GM21619 (cell line): ENCODE results near the gene SLC5A5.
"Not testable (repeated sequence)": the region's sequence is repeated elsewhere in the genome, so short reads cannot be mapped to it uniquely, and the experiment has no call there.

ENCODE experiments used
- ATAC-seq: cut with Tn5 transposase; IDR thresholded peaks from one replicate; pipeline ENCODE4 v1.9.1; 2021; ENCODE audit not compliant: unreplicated experiment

SLC5A5 gene

DNA sequence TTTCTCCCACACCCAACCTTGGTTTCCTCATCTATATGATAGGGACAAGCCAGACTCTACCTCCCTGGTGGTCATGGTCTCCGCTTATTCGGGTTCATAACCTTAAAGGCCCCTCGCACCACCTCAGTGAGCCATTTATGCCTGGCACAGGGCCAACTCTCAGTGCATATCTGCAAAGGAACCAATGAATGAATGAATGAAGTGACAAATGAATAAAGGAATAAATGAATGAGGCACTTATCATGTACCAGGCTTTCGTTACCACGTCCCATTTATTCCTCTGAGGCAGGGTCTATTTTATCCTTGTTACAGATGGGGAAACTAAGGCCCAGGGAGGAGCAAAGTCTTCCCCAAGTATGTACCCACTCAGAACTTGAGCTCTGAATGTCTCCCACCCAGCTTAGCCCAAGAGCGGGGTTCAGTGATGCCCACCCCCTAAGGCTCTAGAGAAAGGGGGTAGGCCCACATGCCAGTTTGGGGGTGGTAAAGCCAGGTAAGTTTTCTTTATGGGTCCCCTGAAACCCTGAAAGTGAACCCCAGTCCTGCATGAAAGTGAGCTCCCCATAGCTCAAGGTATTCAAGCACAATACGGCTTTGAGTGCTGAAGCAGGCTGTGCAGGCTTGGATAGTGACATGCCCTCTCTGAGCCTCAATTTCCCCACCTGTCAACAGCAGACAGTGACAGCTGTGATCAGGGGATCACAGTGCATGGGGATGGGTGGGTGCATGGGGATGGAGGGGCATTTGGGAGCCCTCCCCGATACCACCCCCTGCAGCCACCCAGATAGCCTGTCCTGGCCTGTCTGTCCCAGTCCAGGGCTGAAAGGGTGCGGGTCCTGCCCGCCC is 490 bp upstream of the SLC5A5 start:
- no peak for ATAC-seq

DNA sequence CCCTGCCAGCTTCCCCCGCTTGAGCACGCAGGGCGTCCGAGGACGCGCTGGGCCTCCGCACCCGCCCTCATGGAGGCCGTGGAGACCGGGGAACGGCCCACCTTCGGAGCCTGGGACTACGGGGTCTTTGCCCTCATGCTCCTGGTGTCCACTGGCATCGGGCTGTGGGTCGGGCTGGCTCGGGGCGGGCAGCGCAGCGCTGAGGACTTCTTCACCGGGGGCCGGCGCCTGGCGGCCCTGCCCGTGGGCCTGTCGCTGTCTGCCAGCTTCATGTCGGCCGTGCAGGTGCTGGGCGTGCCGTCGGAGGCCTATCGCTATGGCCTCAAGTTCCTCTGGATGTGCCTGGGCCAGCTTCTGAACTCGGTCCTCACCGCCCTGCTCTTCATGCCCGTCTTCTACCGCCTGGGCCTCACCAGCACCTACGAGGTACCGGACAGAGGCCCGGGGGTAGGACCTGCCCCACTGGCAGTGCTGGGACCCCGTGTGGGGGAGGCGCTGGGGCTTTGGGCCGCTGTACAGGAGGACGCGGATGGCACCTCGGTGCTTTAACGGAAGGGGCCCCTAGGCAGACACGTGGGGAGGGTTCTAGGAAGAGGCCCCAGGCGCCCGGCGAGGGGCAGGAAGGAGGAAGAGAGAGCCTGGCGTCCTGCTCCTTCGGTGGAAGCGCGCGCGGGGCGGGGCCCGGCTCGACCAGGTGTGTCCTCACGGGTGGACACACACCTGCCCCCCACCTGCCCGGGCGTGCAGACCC is 681 bp downstream of the SLC5A5 start:
- no peak for ATAC-seq

DNA sequence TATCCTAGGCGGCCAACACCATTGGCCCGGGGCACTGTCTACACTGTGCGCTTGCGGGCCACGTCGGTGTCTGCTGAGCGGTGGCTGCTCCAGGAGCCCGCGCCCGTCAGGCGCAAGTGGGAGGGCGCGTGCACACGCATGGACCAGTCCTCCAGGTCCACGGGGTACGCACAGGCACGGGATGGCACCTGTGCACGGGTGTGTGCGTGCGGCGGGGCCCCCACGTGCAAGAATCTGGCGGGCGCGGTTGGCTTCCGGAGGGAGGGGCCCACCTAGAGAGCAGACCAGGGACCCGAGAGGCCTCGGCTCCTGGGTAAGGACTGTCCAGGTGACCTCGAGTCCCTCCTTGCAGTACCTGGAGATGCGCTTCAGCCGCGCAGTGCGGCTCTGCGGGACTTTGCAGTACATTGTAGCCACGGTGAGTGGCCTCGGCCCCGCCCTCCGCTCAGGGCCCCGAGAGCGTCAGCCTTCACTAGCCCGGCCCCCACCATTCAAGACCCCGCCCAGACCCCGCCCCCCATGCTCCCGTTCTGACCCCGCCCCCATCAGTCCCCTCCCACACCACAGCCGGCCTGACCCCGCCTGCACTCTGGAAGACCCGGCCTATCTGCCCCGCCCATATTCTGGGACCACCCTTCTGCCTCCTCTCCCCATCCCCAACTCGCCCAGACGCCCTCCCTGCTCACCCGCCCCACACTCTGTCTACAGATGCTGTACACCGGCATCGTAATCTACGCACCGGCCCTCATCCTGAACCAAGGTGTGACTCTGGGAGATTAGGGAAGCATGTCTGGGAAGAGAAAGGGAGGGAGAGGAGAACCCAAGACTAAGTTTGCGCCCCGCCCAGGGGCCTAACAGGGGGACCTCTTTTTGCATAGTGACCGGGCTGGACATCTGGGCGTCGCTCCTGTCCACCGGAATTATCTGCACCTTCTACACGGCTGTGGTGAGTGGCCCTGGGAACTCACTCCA is 2.3 kb downstream of the SLC5A5 start:
- no peak for ATAC-seq

DNA sequence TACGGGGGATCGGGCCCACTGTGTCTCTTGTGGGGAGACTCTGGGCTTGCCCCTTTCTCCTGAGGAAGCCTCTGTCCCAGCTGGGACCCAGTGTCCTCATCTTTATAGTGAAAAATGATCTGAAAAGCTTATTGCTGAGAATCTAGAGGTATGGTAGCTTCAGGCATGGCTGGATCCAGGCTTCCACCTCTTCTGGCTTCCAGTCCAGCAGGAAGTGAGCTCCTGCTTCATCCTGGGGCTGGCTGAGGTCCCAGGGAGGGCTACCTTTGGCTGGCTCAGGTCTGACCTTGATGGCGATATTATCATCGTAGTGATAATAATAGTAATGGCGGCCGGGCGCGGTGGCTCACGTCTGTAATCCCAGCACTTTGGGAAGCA is 3.0 kb downstream of the SLC5A5 start:
- no peak for ATAC-seq

DNA sequence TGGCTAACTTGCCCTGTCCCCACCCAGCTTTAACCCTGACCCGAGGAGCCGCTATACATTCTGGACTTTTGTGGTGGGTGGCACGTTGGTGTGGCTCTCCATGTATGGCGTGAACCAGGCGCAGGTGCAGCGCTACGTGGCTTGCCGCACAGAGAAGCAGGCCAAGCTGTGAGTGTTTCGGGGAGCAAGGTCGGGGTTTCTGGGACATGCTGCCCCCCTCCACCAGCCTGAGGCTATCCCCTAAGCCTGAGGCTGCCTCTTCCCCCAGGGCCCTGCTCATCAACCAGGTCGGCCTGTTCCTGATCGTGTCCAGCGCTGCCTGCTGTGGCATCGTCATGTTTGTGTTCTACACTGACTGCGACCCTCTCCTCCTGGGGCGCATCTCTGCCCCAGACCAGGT is 6.0 kb downstream of the SLC5A5 start:
- ATAC-seq: no peak

DNA sequence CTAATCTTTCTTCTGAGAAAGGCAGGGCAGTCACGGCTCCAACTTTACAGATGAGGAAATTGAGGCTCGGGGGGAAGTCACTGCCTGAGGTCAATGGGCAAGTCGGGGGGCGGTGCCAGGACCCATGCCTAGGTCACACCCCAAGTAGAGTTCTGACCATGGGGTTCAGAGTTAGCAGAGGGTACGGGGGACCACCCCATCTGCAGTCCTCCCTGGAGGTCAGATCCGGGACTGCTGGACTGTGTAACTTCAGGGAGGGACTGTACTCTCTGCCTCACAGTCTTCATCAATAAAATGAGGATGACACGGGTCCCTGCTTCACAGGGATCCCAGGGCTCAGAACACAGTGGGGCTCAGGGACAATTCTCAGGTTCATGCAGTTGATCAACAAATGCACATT is 7.7 kb downstream of the SLC5A5 start:
- ATAC-seq: no peak

DNA sequence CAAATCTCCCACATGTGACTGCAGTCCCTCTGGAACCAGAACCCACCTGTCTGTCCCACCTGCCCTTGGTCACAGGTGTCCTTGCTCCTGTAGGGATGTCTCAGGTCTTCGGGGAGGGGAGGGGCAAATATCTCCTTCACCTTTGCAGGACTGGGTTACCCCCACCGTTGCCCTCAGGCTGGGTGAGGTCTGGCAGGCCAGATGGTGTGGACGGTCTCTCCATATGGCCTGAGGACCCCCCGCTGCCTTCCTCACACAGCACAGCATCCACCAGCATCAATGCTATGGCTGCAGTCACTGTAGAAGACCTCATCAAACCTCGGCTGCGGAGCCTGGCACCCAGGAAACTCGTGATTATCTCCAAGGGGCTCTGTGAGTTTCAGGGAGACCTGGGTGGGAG is 10.0 kb downstream of the SLC5A5 start:
- ATAC-seq: no peak

DNA sequence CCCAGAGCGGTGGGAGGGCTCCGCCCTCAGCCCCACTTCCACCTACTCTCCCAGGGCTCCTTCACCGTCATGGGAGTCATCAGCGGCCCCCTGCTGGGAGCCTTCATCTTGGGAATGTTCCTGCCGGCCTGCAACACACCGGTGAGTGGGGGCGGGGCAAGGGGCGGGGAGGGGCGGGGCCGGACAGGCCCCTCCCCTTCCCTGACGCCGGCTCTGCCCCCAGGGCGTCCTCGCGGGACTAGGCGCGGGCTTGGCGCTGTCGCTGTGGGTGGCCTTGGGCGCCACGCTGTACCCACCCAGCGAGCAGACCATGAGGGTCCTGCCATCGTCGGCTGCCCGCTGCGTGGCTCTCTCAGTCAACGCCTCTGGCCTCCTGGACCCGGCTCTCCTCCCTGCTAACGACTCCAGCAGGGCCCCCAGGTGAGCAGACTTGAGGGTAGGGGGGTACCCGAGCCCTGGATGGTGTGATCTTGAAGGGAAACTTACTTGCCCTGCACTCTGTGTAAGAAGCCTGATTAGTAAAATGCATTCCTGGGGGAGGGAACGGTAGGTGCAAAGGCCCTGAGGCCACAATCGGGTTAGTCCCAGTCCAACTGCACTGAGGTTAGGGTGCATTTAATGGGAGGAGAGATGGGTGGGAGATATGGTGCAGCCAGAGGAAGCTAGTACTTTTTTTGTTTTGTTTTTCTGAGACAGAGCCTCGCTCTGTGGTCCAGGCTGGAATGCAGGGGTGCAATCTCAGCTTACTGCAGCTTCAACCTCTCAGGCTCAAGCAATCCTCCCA is 12.1 kb downstream of the SLC5A5 start:
- ATAC-seq: no peak

DNA sequence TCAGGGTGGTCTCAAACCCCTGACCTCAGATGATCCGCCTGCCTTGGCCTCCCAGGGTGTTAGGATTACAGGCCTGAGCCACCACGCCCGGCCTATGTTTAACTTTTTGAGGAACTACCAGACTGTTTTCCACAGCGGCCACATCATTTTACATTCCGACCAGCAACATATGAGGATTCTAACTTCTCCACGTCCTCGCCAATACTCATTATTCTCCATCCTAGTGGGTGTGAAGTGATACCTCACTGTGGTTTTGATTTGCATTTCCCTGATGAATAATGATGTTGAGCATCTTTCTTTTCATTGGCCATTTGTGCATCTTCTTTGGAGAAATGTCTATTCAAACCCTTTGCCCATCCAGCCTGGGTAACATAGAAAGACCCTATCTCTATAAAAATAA is 14.8 kb downstream of the SLC5A5 start:
- ATAC-seq: no peak

DNA sequence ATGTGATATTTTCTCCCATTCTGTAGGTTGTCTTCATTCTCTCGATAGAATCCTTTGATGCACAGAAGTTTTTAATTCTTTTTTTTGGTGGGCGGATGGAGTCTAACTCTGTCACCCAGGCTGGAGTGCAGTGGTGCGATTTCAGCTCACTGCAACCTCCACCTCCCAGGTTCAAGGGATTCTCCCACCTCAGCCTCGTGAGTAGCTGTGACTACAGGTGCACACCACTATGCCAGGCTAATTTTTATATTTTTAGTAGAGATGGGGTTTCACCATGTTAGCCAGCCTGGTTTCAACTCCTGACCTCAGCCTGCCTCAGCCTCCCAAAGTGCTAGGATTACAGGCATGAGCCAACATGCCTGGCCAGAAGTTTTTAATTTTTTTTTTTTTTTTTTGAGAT is 15.5 kb downstream of the SLC5A5 start:
- ATAC-seq: not testable (repeated sequence)

DNA sequence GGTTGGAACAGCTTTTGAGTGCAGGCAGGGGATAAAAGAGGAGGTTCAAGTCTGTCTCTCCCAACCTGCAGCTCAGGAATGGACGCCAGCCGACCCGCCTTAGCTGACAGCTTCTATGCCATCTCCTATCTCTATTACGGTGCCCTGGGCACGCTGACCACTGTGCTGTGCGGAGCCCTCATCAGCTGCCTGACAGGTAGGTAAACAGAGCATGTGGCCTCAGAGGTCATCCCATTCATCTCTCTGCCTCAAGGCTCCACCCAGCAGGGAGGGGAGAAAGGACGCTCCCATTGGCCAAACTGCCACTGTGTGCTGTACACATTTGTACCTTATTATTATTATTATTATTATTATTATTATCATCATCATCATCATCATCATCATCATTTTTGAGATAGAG is 16.5 kb downstream of the SLC5A5 start:
- ATAC-seq: no peak

DNA sequence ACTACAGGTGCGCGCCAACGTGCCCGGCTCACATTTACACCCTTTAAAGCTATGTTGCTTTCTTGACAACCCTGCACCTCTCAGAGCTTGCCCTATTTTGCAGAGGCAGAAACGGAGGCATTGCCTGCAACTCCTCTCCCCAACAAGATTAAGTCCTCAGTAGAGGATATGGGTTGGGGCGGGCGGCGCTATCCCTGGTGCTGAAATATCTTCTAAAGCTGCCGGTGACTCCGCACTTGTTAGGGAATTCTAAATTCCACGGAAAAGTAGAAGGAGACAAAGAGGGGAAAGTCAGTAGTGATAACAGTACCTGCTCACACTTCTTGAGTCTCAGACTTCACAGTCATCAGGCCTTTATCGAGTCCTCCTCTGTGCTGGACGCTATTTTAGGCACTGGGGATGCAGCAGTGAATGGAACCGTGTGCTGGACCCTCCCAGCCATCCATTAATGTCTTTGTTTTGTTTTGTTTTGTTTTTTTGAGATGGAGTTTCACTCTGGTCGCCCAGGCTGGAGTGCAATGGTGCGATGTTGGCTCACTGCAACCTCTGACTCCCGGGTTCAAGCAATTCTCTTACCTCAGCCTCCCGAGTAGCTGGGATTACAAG is 18.0 kb downstream of the SLC5A5 start:
- ATAC-seq: no peak

DNA sequence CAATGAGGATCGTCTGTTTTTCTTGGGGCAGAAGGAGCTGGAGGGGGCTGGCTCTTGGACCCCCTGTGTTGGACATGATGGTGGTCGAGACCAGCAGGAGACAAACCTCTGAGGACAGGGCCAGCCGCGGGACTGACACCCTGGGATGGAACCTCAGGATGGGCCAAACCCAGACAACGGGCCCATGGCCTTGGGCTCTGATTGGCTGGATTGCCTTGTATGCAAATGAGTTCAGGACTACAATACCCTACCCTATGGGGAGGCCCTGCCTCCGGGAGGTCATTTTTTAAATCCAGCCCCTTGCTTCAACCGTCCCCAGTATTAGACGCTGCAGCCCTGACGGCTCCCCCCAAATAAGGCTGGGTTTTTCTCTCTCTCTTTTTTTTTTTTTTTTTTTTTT is 22.0 kb downstream of the SLC5A5 start:
- no peak for ATAC-seq

DNA sequence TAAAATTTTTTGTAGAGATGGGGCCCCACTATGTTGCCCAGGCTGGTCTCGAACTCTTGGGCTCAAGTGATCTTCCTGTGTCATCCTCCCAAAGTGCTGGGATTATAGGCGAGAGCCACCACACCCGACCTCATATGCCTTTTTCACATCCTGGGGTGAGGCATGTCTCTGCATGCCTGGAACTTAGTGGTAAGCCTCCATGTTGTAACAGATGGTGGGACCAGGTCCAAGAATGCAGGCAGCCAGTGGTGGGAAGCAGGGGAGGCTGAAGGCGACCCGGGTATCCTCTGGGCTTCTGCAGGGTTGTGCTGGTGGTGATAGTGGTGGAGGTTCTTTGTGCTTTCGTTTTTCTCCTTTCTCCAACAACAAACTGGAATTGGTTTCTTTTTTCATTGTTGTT is 31.0 kb downstream of the SLC5A5 start:
- no peak for ATAC-seq

DNA sequence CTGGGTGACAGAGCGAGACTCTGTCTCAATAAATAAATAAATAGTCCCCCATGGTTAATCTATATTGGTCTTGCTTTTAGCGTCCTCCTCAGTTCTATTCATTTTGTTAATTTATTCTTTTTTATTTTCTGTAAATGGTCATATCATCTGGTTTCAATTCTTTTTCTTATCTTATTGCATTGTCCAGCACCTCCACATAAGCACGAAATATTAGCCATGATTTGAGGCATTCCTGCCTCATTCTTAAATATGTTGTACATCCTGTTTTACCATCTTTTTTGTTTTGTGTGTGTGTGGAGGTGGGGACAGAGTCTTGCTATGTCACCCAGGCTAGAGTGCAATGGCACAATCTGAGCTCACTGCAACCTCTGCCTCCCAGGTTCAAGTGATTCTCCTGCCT is 36.5 kb downstream of the SLC5A5 start:
- ATAC-seq: no peak

DNA sequence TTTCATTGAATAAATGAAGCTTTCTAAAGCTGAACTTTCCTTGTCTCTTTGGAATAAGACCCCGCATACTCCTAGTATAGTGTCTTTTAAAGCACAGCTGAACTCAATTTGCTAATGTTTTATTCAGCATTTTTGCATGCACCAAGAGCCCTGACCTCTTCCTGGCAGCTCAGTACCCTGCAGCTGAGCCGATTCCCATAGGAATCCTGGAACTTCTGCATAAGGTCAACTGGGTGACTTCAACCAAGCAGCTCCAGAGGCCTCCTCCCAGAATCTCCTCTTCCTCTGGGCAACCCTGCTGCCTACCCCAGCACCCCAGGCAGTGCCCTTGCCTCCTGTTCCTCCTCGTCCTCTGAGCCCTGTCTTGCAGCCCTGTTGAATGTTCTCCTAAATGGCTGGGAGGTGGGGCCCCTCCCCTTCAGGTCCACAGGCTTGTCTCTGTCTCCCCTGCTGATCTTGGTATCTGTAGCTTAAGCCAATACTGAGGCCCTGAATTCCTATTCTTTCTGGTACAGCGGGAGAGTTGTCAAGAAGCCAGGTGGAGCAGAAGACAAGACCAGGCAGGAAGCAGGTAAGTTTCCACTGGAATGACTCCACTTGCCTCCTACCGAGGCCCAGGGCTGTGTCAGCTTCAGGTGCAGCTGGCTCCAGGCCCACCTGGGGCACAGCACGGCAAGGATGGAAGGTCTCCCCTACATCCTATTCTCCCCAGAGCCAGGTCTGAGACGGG is 37.4 kb downstream of the SLC5A5 start:
- ATAC-seq: no peak

DNA sequence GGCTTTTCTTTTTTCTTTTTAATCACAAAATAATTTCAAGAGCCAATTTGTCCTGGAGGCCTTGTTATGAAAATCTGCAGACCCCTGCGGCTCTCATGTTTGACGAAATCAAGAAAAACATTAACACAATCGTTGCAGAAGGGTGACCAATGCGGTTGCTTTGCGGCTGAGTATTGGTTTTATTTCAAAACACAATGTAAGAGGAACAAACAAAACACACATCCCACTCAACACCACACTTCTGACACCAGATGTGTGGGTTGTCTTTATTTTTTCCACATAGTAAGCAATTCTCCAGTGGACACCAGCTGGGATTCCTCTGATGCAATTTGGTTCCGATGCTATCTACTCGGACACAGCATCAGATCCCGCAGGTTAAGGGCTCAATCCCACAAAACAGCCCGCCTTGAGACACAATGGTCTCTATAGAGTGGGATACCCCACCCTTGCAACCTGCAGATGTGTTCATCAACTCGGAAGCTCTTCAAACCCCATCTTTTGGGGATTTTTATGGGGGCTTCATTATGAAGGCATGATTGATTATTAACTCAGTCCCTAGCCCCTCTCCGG is 39.1 kb downstream of the SLC5A5 start:
- no peak for ATAC-seq

DNA sequence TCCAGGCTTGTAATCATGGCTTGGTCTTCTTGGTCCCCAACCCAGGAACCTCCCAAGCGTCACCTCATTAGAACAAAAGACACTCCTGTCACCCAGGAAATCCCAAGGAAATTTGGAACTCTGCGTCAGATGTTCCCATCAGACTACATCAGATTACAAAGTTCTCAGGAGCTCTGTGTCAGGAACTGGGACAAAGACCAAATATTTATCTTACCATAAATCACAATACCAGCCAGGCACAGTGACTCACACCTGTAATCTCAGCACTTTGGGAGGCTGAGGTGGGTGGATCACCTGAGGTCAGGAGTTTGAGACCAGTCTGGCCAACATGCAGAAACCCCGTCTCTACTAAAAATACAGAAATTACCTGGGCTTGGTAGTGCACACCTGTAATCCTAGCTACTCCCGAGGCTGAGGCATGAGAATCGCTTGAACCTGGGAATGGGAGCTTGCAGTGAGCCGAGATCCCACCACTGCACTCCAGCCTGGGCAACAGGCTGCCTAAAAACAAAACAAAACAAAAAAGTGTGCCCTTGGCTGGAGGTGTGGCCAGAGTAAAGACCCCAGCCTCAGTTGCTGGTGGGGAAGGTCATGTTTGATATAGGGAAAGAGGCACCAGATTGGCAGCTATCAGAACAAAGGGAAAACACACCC is 44.3 kb downstream of the SLC5A5 start:
- no peak for ATAC-seq

DNA sequence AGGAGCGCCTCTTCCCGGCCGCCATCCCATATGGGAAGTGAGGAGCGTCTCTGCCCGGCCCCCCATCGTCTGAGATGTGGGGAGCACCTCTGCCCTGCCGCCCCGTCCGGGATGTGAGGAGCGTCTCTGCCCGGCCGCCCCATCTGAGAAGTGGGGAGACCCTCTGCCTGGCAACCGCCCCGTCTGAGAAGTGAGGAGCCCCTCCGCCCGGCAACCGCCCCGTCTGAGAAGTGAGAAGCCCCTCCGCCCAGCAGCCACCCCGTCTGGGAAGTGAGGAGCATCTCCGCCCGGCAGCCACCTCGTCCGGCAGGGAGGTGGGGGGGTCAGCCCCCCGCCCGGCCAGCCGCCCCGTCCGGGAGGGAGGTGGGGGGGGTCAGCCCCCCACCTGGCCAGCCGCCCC is 46.4 kb downstream of the SLC5A5 start:
- ATAC-seq: not testable (repeated sequence)
